ENCODE results near the gene SPSB1.

SPSB1 gene

DNA sequence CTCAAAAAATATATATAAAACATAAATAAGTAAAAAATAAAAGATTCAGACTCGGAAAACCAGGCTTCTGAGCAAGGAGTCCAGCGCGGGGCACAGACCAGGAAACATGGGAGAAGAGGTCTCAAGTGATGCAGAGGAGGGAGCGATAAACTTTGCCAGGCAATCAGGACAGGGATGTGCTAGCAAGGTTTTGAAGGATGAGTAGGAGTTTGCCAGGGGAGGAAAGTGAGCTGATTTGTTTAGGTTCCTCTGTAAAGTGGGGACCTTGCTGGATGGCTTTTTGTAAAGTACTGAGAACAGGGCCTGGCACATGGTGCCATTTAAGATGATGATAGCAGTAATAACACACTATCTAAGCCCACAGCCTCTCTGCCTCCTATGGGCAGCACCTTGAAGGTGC lies 86.1 kb downstream of the SPSB1 start:
- H3K9me3 ChIP-seq (ENCODE audit: severe bottlenecking) = no peaks in the 10 kb centered on the region
- DNase-seq (ENCODE audit: low spot score) (no peak), ATAC-seq (ENCODE audit: low read depth) (no peak)
- no peaks in the 10 kb centered on the region for H3K36me3 ChIP-seq (ENCODE audit: low read depth)
- H3K27me3 ChIP-seq (ENCODE audit: insufficient read depth, poor library complexity, severe bottlenecking) = no peaks in the 10 kb centered on the region
- no peak for TF ChIP-seq CTCF (IDR thresholded peaks at IDR 0.05; ENCODE audit: poor library complexity, severe bottlenecking)
- H3K4me1 ChIP-seq (ENCODE audit: insufficient read depth, poor library complexity, severe bottlenecking) = no peaks in the 10 kb centered on the region
- H3K4me3 ChIP-seq (ENCODE audit: severe bottlenecking) = no peak overlapping the region
- no peak overlapping the region for H3K27ac ChIP-seq (ENCODE audit: poor library complexity, severe bottlenecking)

- no peaks in the 10 kb centered on the region for H3K9me3 ChIP-seq (ENCODE audit: severe bottlenecking)
- no peaks in the 10 kb centered on the region for H3K27me3 ChIP-seq (ENCODE audit: insufficient read depth, poor library complexity, severe bottlenecking)
- no peak overlapping the region for H3K27ac ChIP-seq (ENCODE audit: poor library complexity, severe bottlenecking)
- H3K36me3 ChIP-seq (ENCODE audit: low read depth) = no peaks in the 10 kb centered on the region
- DNase-seq (ENCODE audit: low spot score) (no peak), ATAC-seq (ENCODE audit: low read depth) (no peak)
- H3K4me1 ChIP-seq (ENCODE audit: insufficient read depth, poor library complexity, severe bottlenecking) = peaks cover 6% of the 10 kb centered on the region
- TF ChIP-seq CTCF (IDR thresholded peaks at IDR 0.05; ENCODE audit: poor library complexity, severe bottlenecking) = no peak
- no peak overlapping the region for H3K4me3 ChIP-seq (ENCODE audit: severe bottlenecking)
Observed at GRCh38 chr1:9380711-9381110, 88.0 kb downstream of the SPSB1 start.

DNA sequence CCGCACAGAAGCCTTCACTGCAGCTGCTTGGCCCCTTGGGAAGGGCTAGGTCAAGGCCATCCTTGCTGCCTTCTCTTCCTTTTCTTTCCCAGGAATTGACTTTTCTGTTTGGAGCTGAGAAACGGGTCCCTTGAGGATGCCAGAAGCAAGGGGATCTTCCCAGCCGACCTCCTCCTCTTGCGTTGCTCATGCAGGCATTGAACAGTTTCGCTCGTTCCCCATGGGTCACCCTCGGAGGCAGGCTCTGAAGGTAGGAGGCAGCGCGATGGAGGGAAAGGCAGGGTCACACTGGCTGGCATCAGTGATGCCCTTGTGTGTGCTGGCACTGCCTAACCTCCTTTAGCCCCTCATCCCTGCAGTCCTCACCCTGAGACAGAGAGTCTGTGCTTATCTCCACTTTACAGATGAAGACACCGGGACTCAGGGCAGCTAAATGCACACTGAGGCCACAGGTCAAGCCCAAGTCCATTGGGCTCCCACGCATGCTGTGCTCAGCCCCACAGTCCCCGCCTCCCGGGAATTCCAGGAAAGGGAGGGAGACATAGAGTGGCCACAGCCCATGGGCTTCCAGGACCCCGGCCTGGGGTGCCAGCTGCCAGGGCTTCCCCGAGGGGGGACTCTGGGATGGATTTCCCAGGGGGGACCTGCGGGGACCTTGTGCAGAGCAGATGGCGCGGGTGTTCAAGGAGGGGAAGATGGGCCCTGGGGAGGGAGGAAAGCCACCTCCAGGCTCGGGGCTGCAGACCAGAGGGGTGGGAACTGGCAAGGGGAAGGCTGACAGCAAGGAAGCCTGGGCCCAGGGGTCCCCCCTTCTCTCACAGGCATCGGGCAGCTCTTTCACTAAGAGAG lies 90.2 kb downstream of the SPSB1 start:
- DNase-seq (ENCODE audit: low spot score) (no peak), ATAC-seq (ENCODE audit: low read depth) (no peak)
- Histone ChIP-seq H3K4me3 (ENCODE audit: severe bottlenecking) (no peak overlapping the region), H3K27me3 (ENCODE audit: insufficient read depth, poor library complexity, severe bottlenecking) (no peaks in the 10 kb centered on the region), H3K9me3 (ENCODE audit: severe bottlenecking) (no peaks in the 10 kb centered on the region), H3K36me3 (ENCODE audit: low read depth) (no peaks in the 10 kb centered on the region), H3K4me1 (ENCODE audit: insufficient read depth, poor library complexity, severe bottlenecking) (peaks cover 6% of the 10 kb centered on the region), H3K27ac (ENCODE audit: poor library complexity, severe bottlenecking) (no peak overlapping the region)
- TF ChIP-seq CTCF (IDR thresholded peaks at IDR 0.05; ENCODE audit: poor library complexity, severe bottlenecking) = no peak

DNA sequence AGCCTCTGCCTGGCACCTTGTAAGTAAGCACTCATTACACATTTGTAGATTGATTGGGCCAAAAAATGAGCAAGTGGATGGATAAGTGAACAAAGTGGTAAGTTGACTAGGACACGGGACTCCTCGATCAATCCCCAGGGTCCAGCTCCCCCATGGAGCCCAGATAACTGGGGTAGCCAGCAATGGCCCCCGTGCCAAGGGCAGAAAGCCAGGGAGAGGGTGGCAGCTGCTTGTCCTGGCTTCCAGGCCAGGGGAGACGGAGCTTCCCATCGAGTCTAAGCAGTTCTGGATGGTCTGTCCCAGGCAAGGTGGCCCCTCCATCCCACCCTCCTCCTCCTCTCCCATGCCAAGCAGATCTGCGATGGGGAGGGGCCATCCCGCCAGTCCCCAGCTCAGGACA lies 91.4 kb downstream of the SPSB1 start:
- H3K4me3 ChIP-seq (ENCODE audit: severe bottlenecking) = no peak overlapping the region

More for the DNA sequence above, 91.4 kb downstream of the SPSB1 start:
- H3K9me3 ChIP-seq (ENCODE audit: severe bottlenecking) = no peaks in the 10 kb centered on the region
- no peaks in the 10 kb centered on the region for H3K36me3 ChIP-seq (ENCODE audit: low read depth)
- no peaks in the 10 kb centered on the region for H3K27me3 ChIP-seq (ENCODE audit: insufficient read depth, poor library complexity, severe bottlenecking)
- TF ChIP-seq CTCF (IDR thresholded peaks at IDR 0.05; ENCODE audit: poor library complexity, severe bottlenecking) = no peak
- H3K27ac ChIP-seq (ENCODE audit: poor library complexity, severe bottlenecking) = no peak overlapping the region
- ATAC-seq (ENCODE audit: low read depth) (no peak), DNase-seq (ENCODE audit: low spot score) (no peak)
- peaks cover 6% of the 10 kb centered on the region for H3K4me1 ChIP-seq (ENCODE audit: insufficient read depth, poor library complexity, severe bottlenecking)
